Germinal center (tissue), 1 donor: ENCODE measurements around the gene DDX56.
A peak's percentile ranks its signal among the peaks of the same experiment; 100 is the strongest.

Experiments used
- DNase-seq: peaks from one replicate; pipeline ENCODE4 v3.0.0; 2012; ENCODE audit warnings: mixed read lengths, low spot score

The DDX56 gene

GRCh38 chr7:44535348-44536064 lies 38.2 kb downstream of the DDX56 start:
- DNase-seq: no peak

DNA sequence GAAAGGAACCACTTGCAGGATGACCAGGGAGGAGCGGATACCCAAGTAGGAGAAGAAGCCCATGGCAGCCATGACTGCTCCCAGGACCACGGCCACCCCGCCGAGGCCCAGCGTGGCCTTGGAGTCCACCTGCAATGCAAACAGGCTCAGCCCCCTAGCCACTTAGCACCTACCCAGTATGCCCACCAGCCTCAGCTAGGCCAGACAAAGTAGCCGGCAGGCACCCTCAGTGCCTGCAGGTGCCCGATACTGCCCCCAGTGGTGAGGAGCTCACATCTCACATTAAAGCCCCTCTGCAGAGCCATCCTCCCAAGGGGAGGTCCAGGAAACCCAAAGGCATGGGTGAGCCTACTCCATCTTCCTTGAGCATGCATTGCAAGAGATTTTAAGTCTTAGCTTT lies 39.2 kb downstream of the DDX56 start:
- DNase-seq: peak; percentile 89

GRCh38 chr7:44534087-44534486 lies 39.6 kb downstream of the DDX56 start:
- no peak for DNase-seq

- DNase-seq: no peak
Measured at GRCh38 chr7:44533301-44534055, 40.2 kb downstream of the DDX56 start.

- no peak for DNase-seq
Measured at GRCh38 chr7:44531421-44532380, 42.0 kb downstream of the DDX56 start.

DNA sequence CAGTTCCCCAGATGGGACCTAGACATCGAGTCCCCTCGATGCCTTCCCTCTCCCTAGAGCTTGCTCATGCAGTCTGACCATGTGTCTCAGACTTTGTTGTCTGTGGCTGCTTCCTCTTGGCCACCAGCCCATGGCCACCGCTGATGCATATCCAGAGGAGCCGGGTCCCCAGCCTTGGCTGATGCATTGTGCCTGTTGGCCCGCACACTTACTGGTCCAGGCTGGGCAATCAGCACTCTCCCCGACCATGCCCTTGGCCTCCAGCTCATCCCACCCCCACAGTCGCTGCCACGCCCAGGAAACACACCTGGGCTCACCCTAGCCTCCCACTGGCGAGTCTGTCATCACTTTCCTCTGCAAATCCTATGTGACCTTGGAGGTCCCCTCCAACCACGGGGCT lies 42.7 kb downstream of the DDX56 start:
- no peak for DNase-seq

GRCh38 chr7:44524811-44525388 lies 48.8 kb downstream of the DDX56 start:
- no peak for DNase-seq

DNA sequence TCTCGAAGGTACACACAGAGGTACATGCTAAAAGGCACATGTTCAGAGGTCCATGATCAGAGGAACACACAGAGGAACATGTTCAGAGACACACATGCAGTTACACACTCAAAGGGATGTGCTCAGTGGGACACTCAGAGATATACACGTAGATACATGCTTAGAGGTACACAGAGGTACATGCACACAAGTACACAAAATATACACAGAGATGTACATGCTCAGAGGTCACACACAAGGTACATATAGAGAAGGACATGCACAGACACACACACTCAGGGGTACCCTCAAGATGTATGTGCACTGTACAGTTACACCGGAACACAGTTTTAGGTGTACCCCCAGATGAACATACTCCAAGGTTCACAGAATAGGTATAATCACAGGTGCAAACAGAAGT lies 51.4 kb downstream of the DDX56 start:
- DNase-seq: no peak

GRCh38 chr7:44521347-44522095 lies 52.2 kb downstream of the DDX56 start:
- no peak for DNase-seq

DNA sequence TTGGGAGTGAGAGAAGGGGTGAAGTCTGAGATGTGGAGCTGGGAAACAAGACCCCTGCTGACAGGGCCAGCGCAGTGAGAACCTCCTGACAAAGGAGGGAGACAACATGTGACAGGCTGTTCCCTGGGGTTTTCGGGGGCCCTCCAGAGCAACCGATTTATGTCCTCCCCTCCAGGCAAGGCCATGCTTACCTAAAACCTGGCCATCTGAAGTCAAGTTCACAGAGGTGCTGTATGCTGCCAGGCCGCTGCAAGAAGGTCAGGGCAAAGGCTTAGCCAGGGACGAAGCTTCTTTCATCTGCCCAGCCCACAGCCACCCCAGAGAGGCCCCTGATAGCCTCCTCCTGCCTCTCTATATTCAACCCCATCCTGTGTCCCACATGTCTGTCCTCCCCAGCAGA lies 53.1 kb downstream of the DDX56 start:
- no peak for DNase-seq

DNA sequence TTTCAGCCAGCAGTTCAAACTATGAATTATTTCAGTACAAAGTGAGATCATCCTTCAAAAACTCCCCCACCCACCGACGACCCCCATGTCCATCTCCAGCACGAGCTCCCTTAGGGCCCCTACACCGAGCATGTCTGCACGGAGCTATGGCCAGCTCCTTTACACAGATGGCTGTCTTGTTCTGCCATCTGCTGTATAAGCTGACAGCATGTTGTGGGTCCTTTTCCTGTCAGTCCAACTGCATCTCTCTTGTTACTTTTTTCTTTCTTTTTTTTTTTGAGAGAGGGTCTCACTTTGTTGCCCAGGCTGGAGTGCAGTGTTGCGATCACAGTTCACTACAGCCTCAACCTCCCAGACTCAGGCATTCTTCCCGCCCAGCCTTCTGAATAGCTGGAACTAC lies 54.2 kb downstream of the DDX56 start:
- no peak for DNase-seq

DNA sequence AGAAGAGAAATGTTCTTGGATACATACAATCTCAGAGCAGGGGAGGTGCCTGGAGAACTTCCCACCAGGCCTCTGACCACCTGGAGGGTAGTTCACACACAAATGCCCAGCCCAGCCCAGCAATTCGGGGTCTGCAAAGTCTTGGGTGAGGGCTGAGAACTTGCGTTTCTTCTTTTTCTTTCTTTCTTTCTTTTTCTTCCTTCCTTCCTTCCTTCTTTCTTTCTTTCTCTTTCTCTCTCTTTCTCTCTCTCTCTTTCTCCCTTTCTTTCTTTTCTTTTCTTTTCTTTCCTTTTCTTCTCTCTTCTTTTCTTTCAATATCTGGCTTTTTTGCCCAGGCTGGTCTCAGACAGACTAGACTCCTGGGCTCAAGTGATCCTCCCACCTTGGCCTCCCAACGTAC lies 54.9 kb downstream of the DDX56 start:
- DNase-seq: no peak

DNA sequence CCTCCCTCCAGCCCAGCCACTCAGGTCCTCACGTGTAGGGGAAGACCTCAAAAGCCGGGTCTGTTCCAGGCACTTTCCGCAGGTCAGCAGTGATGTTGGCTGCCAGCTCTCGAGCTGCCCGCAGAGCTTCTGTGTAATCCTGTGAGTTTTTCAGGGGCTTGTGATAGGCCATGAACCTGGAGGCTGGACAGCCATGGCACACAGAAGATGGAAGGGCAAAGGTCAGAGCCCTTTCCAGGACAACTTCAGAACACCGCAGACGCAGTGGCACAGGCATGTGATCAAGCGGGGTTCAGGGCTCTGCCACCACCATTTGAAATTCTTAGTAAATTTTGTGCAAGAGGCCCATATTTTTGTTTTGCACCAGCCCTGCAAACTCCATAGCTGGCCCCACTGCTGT lies 56.5 kb downstream of the DDX56 start:
- DNase-seq: no peak
